Hepatocyte (in vitro differentiated cells): ENCODE measurements around the gene LIAS. TPM values are rescaled to one million over a fixed set of nuclear protein-coding genes. Genes with fewer than 3 reads are reported as not detected.
"Not testable (repeated sequence)": the region's sequence is repeated elsewhere in the genome, so short reads cannot be mapped to it uniquely, and the experiment has no call there.

ENCODE experiments used
- DNase-seq: peaks from one replicate; pipeline ENCODE4 v3.0.0-alpha.2; 2016; ENCODE audit warnings: low spot score
- H2AFZ ChIP-seq: fragments of 200-600 bp; sonication (generic); 2 replicates; pipeline ENCODE4 v1.6.0; 2016; ENCODE audit warnings: antibody characterized with exemption, mild to moderate bottlenecking
- H3K27ac ChIP-seq: fragments of 200-600 bp; sonication (generic); 2 replicates; pipeline ENCODE4 v1.5.1; 2016; ENCODE audit warnings: mild to moderate bottlenecking
- H3K27me3 ChIP-seq: fragments of 200-600 bp; sonication (generic); 2 replicates; pipeline ENCODE4 v1.6.1; 2016
- H3K36me3 ChIP-seq: fragments of 200-600 bp; sonication (generic); replicated peaks from 2 replicates; pipeline ENCODE4 v1.5.1; 2016; ENCODE audit warnings: low read depth; ENCODE audit not compliant: insufficient read depth
- H3K4me1 ChIP-seq: fragments of 200-600 bp; sonication (generic); 2 replicates; pipeline ENCODE4 v1.5.1; 2016; ENCODE audit warnings: mild to moderate bottlenecking, moderate library complexity; ENCODE audit not compliant: insufficient read depth
- H3K4me2 ChIP-seq: fragments of 200-600 bp; sonication (generic); 2 replicates; pipeline ENCODE4 v1.6.0; 2016
- H3K4me3 ChIP-seq: fragments of 200-600 bp; sonication (generic); 2 replicates; pipeline ENCODE4 v1.5.1; 2016; ENCODE audit warnings: mild to moderate bottlenecking
- H3K79me2 ChIP-seq: fragments of 200-600 bp; sonication (generic); 2 replicates; pipeline ENCODE4 v1.6.0; 2017; ENCODE audit warnings: mild to moderate bottlenecking
- H3K9me2 ChIP-seq: fragments of 200-600 bp; sonication (generic); replicated peaks from 2 replicates; pipeline ENCODE4 v1.6.0; 2017; ENCODE audit warnings: mild to moderate bottlenecking; ENCODE audit not compliant: insufficient read depth
- H3K9me3 ChIP-seq: fragments of 200-600 bp; sonication (generic); 2 replicates; pipeline ENCODE4 v1.5.1; 2016; ENCODE audit warnings: low read depth, mild to moderate bottlenecking
- H4K20me1 ChIP-seq: fragments of 200-600 bp; sonication (generic); 2 replicates; pipeline ENCODE4 v1.6.0; 2016; ENCODE audit warnings: mild to moderate bottlenecking; ENCODE audit not compliant: insufficient read depth, poor library complexity, severe bottlenecking
- EZH2 ChIP-seq: fragments of 200-600 bp; sonication (generic); IDR thresholded peaks from 2 replicates; pipeline ENCODE4 v1.6.1; 2016; ENCODE audit warnings: antibody characterized with exemption, mild to moderate bottlenecking, borderline replicate concordance
- EZH2phosphoT487 ChIP-seq: fragments of 200-600 bp; sonication (generic); IDR thresholded peaks from one replicate; pipeline ENCODE4 v1.6.1; 2018; ENCODE audit warnings: antibody characterized with exemption, mild to moderate bottlenecking, low read depth, moderate library complexity; ENCODE audit not compliant: unreplicated experiment, severe bottlenecking
- WGBS: methylation state at CpG from one replicate; pipeline ENCODE4 v1.1.6; 2016; ENCODE audit warnings: low lambda C conversion rate; ENCODE audit errors: missing lambda C conversion rate; 5-methylcytosine and 5-hydroxymethylcytosine counted together
- polyA plus RNA-seq: library from polyadenylated mRNA; unstranded; fragments of >200 nt; fragmentation: Nextera tagmentation; extraction: Ambion mirVana; gene quantifications from 2 replicates; pipeline ENCODE4 v1.2.1, GENCODE V29; 2016
- total RNA-seq: library from RNA; depleted of rRNA; stranded (reverse); fragments of >200 nt; gene quantifications from 2 replicates; pipeline ENCODE4 v1.2.3, GENCODE V29; 2014
- TF ChIP-seq, protein P1 (sequence below): fragments of 200-600 bp; sonication (generic); IDR thresholded peaks from 2 replicates; pipeline ENCODE4 v1.5.1; 2016; ENCODE audit warnings: antibody characterized with exemption, mild to moderate bottlenecking; ENCODE audit not compliant: poor library complexity

Gene LIAS
- total and polyA plus RNA-seq, 2 experiments from 2014 or later, result 10.3 to 12.3 TPM

DNA sequence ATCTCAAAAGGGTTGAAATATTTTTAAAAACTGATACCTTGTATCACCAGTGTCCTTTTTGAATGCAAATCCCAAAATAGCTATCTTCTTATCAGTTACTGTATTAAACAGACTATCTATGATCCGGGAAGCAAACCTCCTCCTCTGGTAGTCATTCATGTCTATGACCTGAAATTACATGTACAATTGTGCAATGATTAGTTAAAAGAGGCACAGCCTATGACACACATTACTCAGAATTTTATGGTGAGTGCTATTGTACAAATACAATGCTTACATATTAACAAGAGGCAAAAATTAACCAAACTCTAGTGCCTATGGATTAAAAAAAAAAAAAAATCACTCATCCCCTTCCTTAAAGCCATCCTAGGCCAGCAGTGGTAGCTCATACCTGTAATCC is 46.7 kb downstream of the LIAS start:
- H3K27me3 ChIP-seq, result no peaks in the 10 kb centered on the region
- peak overlapping the region; percentile 25 for H3K27ac ChIP-seq
- H2AFZ ChIP-seq, result no peak overlapping the region
- DNase-seq, result no peak
- peaks cover 23% of the 10 kb centered on the region for H3K36me3 ChIP-seq
- no peaks in the 10 kb centered on the region for H3K9me2 ChIP-seq
- H3K4me1 ChIP-seq, result no peaks in the 10 kb centered on the region
- peaks cover 11% of the 10 kb centered on the region for H3K79me2 ChIP-seq
- H4K20me1 ChIP-seq, result no peaks in the 10 kb centered on the region
- H3K4me2 ChIP-seq, result no peak overlapping the region
- TF ChIP-seq, protein P1, sequence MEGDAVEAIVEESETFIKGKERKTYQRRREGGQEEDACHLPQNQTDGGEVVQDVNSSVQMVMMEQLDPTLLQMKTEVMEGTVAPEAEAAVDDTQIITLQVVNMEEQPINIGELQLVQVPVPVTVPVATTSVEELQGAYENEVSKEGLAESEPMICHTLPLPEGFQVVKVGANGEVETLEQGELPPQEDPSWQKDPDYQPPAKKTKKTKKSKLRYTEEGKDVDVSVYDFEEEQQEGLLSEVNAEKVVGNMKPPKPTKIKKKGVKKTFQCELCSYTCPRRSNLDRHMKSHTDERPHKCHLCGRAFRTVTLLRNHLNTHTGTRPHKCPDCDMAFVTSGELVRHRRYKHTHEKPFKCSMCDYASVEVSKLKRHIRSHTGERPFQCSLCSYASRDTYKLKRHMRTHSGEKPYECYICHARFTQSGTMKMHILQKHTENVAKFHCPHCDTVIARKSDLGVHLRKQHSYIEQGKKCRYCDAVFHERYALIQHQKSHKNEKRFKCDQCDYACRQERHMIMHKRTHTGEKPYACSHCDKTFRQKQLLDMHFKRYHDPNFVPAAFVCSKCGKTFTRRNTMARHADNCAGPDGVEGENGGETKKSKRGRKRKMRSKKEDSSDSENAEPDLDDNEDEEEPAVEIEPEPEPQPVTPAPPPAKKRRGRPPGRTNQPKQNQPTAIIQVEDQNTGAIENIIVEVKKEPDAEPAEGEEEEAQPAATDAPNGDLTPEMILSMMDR, result no peak
- TF ChIP-seq EZH2, result no peak
- H3K4me3 ChIP-seq, result no peak overlapping the region
- no peaks in the 10 kb centered on the region for H3K9me3 ChIP-seq
- 36% methylated on average over 1 of the region's 1 CpG for WGBS

DNA sequence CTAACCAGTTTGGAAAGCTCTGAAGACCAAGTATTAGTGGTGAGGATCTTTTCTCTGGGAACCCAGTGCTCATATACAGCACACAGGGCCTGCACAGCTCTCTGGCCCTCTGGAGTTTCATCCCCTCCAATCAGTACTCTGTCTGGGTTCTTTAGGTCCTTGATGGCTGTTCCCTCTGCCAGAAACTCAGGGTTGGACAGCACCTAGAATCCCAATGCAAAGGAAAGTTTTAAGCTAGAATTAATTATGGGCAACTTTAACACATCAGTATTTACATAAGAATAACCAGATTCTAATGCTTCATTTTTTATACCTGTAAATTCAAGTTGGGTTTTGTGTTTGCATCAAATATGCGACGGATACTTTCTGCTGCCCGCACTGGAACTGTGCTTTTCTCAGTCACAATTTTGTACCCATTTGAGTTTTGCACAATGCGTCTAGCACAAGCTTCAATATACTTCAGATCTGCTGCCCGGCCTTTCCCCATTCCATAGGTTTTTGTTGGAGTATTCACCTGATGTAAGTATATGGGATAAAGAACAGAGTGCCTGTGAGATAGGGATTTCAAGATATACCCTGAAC is 51.6 kb downstream of the LIAS start:
- Histone ChIP-seq H3K9me2 (no peaks in the 10 kb centered on the region), H3K4me3 (no peak overlapping the region), H2AFZ (no peak overlapping the region), H3K4me1 (peaks cover 3% of the 10 kb centered on the region), H3K27ac (no peak overlapping the region), H3K4me2 (no peak overlapping the region), H3K9me3 (no peaks in the 10 kb centered on the region), H3K79me2 (peaks cover 48% of the 10 kb centered on the region), H4K20me1 (no peaks in the 10 kb centered on the region), H3K36me3 (peaks cover 4% of the 10 kb centered on the region), H3K27me3 (no peaks in the 10 kb centered on the region)
- DNase-seq, result no peak
- TF ChIP-seq EZH2 (no peak), EZH2phosphoT487 (no peak)
- TF ChIP-seq, protein P1, result no peak
- 97% methylated on average over 5 of the region's 5 CpGs for WGBS

DNA sequence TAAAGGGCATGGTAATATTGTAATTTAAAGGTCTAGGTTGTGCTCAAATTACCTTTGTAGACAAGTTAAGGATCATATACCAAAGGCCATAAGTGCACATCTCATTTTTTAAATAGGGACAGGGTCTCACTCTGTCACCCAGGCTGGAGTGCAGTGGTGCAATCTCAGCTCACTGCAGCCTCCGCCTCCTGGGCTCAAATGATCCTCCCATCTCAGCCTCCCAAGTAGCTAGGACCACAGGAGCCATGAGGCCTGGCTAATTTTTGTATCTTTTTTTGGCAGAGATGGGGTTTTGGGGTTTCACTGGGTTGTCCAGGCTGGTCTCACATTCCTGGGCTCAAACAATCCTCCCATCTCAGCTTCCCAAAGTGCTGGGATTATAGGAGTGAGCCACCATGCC is 55.4 kb downstream of the LIAS start:
- not testable (repeated sequence) for H2AFZ ChIP-seq, H3K9me2 ChIP-seq, H3K9me3 ChIP-seq, H3K4me2 ChIP-seq, DNase-seq, H3K36me3 ChIP-seq, H3K27me3 ChIP-seq, H4K20me1 ChIP-seq, H3K4me3 ChIP-seq, H3K4me1 ChIP-seq
- peak overlapping the region; percentile 62 for H3K27ac ChIP-seq
- 100% methylated on average over 1 of the region's 1 CpG for WGBS
- peaks cover 81% of the 10 kb centered on the region for H3K79me2 ChIP-seq

DNA sequence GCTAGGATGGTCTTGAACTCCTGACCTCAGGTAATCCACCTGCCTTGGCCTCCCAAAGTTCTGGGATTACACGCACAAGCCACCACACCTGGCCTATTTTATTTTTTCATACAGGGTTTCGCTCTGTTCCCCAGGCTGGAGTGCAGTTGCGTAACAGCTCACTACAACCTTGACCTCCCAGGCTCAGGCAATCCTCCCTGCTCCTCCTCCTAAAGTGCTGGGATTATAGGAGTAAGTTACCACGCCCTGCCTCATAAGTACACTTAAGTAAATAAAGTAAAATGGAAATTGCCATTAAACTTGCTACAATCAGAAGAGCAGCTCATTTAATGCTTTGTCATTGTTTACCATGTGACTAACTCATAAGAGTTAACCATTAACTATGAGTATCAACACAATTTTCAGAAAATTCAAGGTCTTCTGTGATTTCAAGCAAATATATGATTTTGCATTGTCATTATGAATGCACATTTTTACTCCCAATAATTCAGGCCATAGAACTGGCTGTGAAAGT is 56.1 kb downstream of the LIAS start:
- Histone ChIP-seq H3K27me3 (no peaks in the 10 kb centered on the region), H3K79me2 (peaks cover 84% of the 10 kb centered on the region), H3K9me2 (no peaks in the 10 kb centered on the region), H3K4me3 (no peak overlapping the region), H3K4me1 (peaks cover 8% of the 10 kb centered on the region), H4K20me1 (no peaks in the 10 kb centered on the region), H3K4me2 (no peak overlapping the region), H3K36me3 (peaks cover 1% of the 10 kb centered on the region), H3K9me3 (no peaks in the 10 kb centered on the region), H3K27ac (peak overlapping the region; percentile 62), H2AFZ (no peak overlapping the region)
- DNase-seq, result peak; percentile 71
- WGBS, result 46% methylated on average over 4 of the region's 4 CpGs
- TF ChIP-seq EZH2, result no peak
- TF ChIP-seq EZH2phosphoT487, result no peak
- TF ChIP-seq, protein P1, result no peak

DNA sequence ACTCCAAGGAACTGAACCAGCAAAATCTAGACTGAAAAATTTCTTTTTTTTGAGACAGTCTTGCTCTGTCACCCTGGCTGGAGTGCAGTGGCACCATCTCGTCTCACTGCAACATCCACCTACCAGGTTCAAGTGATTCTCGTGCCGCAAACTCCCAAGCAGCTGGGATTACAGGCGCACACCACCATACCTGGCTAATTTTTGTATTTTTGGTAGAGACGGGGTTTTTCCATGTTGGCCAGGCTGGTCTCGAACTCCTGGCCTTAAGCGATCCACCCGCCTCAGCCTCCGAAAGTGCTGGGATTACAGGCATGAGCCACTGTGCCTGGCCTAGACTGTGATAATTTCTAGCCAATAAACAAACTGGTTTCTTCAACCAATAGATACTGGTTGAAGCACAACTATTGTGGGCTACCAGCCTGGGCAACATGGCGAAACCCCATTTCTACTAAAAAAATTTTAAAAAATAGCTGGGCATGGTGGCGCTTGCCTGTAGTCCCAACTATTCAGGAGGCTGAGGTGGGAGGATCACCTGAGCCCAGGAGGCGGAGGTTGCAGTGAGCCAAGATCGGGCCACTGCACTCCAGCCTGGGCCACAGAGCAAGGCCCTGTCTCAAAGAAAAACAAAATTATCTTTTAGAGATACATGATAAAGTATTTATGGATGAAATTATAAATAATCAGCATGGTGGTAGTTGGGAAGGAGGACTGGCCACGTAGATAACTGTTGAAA is 57.0 kb downstream of the LIAS start:
- Histone ChIP-seq H3K27ac (peak overlapping the region; percentile 46), H3K79me2 (peaks cover 86% of the 10 kb centered on the region)
- 97% methylated on average over 14 of the region's 14 CpGs for WGBS
- not testable (repeated sequence) for H4K20me1 ChIP-seq, H3K27me3 ChIP-seq, H3K9me3 ChIP-seq, H2AFZ ChIP-seq, H3K4me1 ChIP-seq, H3K9me2 ChIP-seq, H3K4me3 ChIP-seq, H3K36me3 ChIP-seq, H3K4me2 ChIP-seq, DNase-seq
